ENCODE results near the gene RAD51D. TPM values are rescaled to one million over a fixed set of nuclear protein-coding genes. Genes with fewer than 3 reads are reported as not detected.

Gene RAD51D
- total RNA-seq, 1 donor from 2014 or later = 4.6 TPM

DNA sequence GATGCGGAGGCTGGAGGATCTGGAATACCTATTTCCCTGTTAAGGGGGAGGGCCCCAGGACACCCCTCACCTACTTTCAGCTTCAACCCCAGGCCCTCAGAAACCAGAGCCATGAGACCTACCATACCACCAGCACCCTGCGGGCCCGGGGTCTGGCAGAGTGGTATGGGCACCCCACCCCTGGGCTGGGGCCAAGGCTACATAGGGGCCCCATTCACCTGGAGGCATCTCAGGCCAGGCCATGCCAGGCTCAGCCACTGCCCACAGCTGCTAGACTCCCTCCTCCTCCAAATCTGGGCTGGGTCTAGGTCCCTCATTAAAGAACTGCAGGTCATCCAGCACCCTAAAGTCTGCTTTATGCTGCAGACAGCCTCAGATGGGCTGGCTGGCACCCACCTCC lies 10.7 kb upstream of the RAD51D start:
- no peak for DNase-seq
- Histone ChIP-seq H3K27me3 (ENCODE audit: low read depth) (no peaks in the 10 kb centered on the region), H3K4me3 (no peak overlapping the region), H3K27ac (replicated peaks) (no peak overlapping the region), H3K9me3 (replicated peaks) (no peaks in the 10 kb centered on the region), H3K4me1 (peaks cover 12% of the 10 kb centered on the region), H3K36me3 (peaks cover 42% of the 10 kb centered on the region)
- TF ChIP-seq, protein P1, sequence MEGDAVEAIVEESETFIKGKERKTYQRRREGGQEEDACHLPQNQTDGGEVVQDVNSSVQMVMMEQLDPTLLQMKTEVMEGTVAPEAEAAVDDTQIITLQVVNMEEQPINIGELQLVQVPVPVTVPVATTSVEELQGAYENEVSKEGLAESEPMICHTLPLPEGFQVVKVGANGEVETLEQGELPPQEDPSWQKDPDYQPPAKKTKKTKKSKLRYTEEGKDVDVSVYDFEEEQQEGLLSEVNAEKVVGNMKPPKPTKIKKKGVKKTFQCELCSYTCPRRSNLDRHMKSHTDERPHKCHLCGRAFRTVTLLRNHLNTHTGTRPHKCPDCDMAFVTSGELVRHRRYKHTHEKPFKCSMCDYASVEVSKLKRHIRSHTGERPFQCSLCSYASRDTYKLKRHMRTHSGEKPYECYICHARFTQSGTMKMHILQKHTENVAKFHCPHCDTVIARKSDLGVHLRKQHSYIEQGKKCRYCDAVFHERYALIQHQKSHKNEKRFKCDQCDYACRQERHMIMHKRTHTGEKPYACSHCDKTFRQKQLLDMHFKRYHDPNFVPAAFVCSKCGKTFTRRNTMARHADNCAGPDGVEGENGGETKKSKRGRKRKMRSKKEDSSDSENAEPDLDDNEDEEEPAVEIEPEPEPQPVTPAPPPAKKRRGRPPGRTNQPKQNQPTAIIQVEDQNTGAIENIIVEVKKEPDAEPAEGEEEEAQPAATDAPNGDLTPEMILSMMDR (IDR thresholded peaks at IDR 0.05; ENCODE audit: borderline replicate concordance) = no peak
- intact Hi-C loops (cut with micrococcal nuclease) = no loop called here

DNA sequence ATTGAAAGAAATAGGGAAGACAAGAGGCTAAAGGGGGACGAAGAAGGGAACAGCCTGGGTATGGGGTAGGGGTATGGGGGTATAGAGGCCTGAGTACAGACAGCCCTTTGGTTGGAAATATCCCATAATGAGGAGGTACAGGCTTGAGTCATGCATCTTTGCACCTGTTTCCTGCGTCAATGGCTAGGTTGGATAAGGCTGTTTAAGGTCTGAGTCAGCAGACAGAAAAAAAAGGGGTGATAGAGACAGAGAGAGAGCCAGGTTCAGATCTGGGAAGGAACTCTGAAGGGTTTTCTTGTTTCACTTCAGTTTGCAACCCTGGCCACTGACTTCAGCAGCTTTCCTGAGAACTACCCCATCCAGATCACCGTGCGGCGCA lies 10.3 kb upstream of the RAD51D start:
- intact Hi-C loops (cut with micrococcal nuclease) = loop anchor here (10.0 kb wide), 1 partner anchor 135 kb away; no protein-coding TSS in a partner anchor
- H3K4me1 ChIP-seq = peaks cover 12% of the 10 kb centered on the region

DNA sequence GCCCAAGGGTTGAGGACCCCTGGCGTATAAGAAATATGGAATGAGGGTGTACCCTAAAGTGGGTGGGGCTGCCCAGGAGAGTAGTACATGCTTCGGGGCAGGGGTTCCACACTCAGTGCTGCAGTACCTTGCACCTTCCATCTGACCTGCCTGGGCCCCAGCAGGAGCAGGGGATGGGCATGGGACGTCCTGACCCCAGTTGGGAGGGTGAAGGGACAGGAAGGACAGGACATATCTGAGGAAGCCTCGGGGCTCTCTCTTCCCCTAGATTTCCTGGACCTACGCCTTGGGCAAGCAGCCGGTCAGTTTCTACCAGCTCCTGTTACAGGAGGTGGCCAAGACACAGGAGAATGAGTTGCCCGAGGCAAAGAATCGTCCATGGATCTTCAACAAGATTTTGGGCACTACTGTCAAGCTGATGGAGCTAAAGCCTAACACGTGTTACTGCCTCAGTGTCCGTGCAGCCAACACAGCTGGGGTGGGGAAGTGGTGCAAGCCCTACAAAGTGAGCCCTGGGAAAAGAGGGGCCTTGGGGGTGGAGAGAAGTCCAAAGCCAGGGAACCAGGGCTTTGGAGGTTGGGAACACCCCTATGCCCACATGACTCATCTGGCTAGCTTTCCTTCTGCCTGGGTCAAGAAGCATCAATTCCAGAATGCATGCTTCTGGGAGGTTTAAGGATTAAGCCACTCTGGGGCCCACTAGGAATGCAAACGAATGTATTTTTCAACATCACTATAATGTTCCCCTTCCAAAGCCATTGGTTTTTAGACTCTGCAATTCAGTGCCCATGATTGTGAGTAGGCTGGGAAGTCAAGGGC lies 9.7 kb upstream of the RAD51D start:
- peak overlapping the region; percentile 46 for H3K27ac ChIP-seq (replicated peaks)
- H3K4me1 ChIP-seq = peaks cover 12% of the 10 kb centered on the region
- no peaks in the 10 kb centered on the region for H3K9me3 ChIP-seq (replicated peaks)
- no peaks in the 10 kb centered on the region for H3K27me3 ChIP-seq (ENCODE audit: low read depth)
- intact Hi-C loops (cut with micrococcal nuclease) = loop anchor here (10.0 kb wide), 1 partner anchor 135 kb away; no protein-coding TSS in a partner anchor
- no peak overlapping the region for H3K4me3 ChIP-seq
- DNase-seq = no peak
- peaks cover 31% of the 10 kb centered on the region for H3K36me3 ChIP-seq
- TF ChIP-seq, protein P1 (IDR thresholded peaks at IDR 0.05; ENCODE audit: borderline replicate concordance) = no peak

More for the DNA sequence above, 10.3 kb upstream of the RAD51D start:
- Histone ChIP-seq H3K27me3 (ENCODE audit: low read depth) (no peaks in the 10 kb centered on the region), H3K27ac (replicated peaks) (no peak overlapping the region), H3K9me3 (replicated peaks) (no peaks in the 10 kb centered on the region), H3K36me3 (peaks cover 37% of the 10 kb centered on the region), H3K4me3 (no peak overlapping the region)
- no peak for DNase-seq
- TF ChIP-seq, protein P1 (IDR thresholded peaks at IDR 0.05; ENCODE audit: borderline replicate concordance) = no peak

DNA sequence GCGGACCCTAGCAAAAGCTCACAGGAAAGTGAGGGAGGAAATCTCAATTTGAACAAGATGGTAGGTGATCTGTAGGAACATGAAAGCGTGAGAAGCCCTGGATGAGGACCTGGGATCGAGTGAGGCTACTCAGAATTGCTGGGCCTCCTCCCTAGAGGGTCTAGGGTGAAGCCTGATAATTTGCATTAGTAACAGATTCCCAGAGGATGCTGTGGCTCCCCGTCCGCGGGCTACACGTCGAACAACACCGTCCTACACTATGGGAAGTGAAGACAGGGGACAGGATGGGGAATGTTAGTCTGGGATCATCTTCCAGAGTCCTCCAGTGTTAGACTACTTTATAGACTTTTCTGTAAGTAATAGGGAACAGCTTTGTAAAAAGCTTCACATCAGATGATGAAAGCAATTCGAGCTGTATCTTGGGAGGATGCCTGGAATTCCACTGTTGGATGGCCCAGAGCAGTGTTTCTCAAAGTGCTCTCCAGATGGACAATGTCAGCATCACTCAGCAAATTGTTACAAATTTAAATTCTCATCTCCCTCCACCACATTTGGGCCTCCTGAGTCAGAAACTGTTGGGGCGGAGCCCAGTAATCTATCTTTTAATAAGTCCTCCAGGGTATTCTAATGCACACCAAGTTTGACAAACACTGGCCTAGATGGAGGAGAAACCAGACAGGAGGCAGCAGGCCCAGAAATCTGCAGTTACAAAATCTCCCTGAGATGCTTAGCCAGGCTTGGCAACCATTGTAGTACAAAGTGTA lies 8.3 kb upstream of the RAD51D start:
- Histone ChIP-seq H3K36me3 (peaks cover 18% of the 10 kb centered on the region), H3K9me3 (replicated peaks) (no peaks in the 10 kb centered on the region), H3K4me3 (no peak overlapping the region), H3K27me3 (ENCODE audit: low read depth) (no peaks in the 10 kb centered on the region), H3K27ac (replicated peaks) (peak overlapping the region; percentile 46), H3K4me1 (peaks cover 12% of the 10 kb centered on the region)
- TF ChIP-seq, protein P1 (IDR thresholded peaks at IDR 0.05; ENCODE audit: borderline replicate concordance) = no peak
- peak; percentile 34 for DNase-seq
- intact Hi-C loops (cut with micrococcal nuclease) = loop anchor here (10.0 kb wide), 1 partner anchor 133 kb away; no protein-coding TSS in a partner anchor

DNA sequence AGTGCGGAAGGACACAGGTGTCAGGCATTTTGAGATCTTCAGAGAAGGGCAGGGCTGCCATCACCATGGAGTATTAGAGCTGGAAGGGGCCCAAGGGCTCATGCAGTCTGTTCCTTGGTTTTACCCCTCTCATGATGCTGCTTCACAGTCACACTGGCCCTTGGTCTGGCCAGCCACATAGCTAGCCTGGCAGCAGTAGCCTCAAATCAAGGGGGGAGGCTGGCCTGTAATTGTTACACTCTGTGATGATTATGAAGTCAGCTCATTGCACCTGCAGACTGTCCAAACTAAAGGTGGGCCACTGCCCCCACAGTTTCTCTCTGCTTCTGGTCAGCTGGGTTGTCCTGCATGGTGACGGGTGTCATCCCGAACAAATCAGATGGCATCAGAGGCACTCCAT lies 1.7 kb upstream of the RAD51D start, which contains the start of gene FNDC8:
Gene FNDC8, plus strand, starts transcription at position 301 of the 400 bp plus-strand sequence. Its CDS starts 79 bp downstream, at position 380.
- Histone ChIP-seq H3K36me3 (no peaks in the 10 kb centered on the region), H3K4me1 (peaks cover 23% of the 10 kb centered on the region), H3K9me3 (replicated peaks) (no peaks in the 10 kb centered on the region), H3K27me3 (ENCODE audit: low read depth) (no peaks in the 10 kb centered on the region), H3K27ac (replicated peaks) (no peak within 1 kb of the TSS), H3K4me3 (no peak within 1 kb of the TSS)
- TF ChIP-seq, protein P1 (IDR thresholded peaks at IDR 0.05; ENCODE audit: borderline replicate concordance) = no peak
- intact Hi-C loops (cut with micrococcal nuclease) = loop anchor here (10.0 kb wide), 1 partner anchor 127 kb away; no protein-coding TSS in a partner anchor
- DNase-seq = no peak

Measured in left ventricle myocardium inferior (tissue), 1 donor.